GM10266 (cell line): ENCODE measurements around the gene SETSIP.

Experiments
- DNase-seq: peaks from one replicate; pipeline ENCODE4 v3.0.0; 2012; ENCODE audit errors: extremely low spot score
- CTCF ChIP-seq: IDR thresholded peaks from 2 replicates; pipeline ENCODE4 v1.5.1; 2012; ENCODE audit warnings: mild to moderate bottlenecking, low read depth; ENCODE audit not compliant: control insufficient read depth, insufficient read depth; ENCODE audit errors: missing control alignments

SETSIP gene

GRCh38 chr1:92075311-92075710 is at the start of gene SETSIP:
TSS of gene SETSIP (minus strand) at chr1:92075411. CDS start at chr1:92075411, 0 bp downstream.
- no peak for DNase-seq
- no peak for TF ChIP-seq CTCF

- no peak for TF ChIP-seq CTCF
- peak; percentile 14 for DNase-seq
Measured at GRCh38 chr1:92123868-92124267, 48.7 kb upstream of the SETSIP start.

GRCh38 chr1:92118826-92119225 is 43.6 kb upstream of the SETSIP start:
- TF ChIP-seq CTCF, result no peak
- DNase-seq, result no peak

GRCh38 chr1:92117526-92117925 is 42.3 kb upstream of the SETSIP start:
- no peak for TF ChIP-seq CTCF
- no peak for DNase-seq

GRCh38 chr1:92108631-92109030 is 33.4 kb upstream of the SETSIP start:
- no peak for DNase-seq
- no peak for TF ChIP-seq CTCF

GRCh38 chr1:92105546-92106081 is 30.4 kb upstream of the SETSIP start:
- no peak for DNase-seq
- no peak for TF ChIP-seq CTCF

GRCh38 chr1:92096317-92096716 is 21.1 kb upstream of the SETSIP start:
- DNase-seq, result no peak
- TF ChIP-seq CTCF, result no peak
